ENCODE results near the gene NIP7.
"Not testable (repeated sequence)": the region's sequence is repeated elsewhere in the genome, so short reads cannot be mapped to it uniquely, and the experiment has no call there.

Gene NIP7

DNA sequence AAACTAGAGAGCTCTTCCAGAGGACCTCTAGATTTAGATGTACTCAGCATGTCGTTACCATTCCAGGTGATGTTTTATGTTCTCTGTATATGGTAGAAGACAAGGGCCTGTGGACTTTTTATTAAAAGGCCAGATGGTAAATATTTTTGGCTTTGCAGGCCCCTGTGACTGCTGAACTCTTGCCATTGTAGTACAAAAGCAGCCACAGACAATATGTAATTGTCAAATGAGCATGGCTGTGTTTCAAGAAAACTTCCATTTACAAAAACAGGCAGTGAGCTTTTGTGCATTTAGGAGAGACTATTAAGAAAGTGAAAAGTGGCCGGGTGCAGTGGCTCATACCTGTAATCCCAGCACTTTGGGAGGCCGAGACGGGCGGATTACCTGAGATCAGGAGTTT lies 4.6 kb downstream of the NIP7 start:
- no peak for DNase-seq (ENCODE audit: low spot score)

DNA sequence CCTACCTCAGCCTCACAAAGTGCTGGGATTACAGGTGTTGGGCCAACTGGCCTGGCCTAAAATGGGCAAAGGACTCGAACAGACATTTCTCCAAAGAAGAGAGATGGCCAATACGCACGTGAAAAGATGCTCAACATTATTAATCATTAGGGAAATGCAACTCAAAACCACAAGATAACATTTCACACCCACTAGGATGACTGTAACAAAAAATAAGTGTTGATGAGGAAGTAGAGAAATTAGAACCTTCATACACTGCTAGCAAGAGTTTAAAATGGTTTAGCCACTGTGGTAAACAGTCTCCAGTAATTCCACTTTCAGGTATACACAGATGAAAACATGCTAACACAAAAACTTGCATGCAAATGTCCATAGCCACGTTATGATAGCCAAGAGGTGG lies 6.4 kb downstream of the NIP7 start:
- no peak for DNase-seq (ENCODE audit: low spot score)

DNA sequence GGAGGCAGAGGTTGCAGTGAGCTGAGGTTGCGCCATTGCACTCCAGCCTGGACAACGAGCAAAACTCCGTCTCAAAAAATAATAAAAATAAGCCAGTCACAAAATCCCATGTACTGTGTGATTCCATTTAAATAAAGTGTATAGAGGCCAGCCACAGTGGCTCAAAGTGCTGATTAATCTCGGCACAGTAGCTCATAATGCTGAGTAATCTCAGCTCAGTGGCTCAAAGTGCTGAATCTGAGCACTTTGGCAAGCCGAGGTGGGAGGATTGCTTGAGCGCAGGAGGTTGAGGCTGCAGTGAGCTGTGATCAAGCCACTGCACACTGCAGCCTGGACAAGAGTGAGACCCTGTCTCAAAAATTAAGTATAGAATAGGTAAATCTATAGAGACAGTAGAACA lies 7.1 kb downstream of the NIP7 start:
- no peak for DNase-seq (ENCODE audit: low spot score)

DNA sequence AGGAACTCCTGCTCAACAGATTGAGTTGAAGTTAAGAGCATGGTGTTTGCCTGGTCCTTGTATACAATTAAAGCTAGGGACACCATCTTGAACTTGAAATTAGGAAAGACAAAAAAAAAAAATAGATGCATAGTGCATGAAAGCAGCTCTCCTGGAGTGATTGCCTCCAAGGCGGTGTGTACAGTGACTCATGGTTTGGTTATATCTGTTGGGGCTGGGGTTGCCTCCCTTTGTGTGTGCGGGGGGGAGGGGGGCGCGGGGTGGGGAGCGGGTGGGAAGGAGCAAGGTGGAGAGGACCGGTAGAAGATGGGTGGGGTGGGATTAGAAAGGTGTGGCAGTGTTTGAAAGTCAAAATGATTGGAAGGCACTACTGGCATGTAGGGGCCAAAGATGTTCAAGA lies 8.7 kb downstream of the NIP7 start:
- DNase-seq (ENCODE audit: low spot score): no peak

DNA sequence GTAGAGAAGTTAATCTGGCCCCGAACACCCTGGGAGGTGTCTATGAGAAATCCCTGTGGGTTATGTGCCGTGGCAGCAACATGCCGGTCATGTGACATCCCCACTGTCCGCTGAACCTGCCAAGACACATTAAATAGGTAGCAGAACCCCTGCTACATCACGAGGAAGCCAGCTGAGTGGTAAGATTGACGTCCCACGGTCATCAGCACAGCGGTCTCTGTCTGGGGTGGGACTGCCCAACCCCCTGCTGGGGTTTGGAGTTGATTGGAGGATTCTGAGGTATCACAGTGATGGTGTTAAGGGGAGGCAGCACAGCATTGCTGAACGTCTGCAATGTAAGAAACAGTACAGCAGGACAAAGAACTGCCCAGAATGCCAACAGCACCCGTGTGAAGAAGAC lies 10.0 kb downstream of the NIP7 start:
- no peak for DNase-seq (ENCODE audit: low spot score)

DNA sequence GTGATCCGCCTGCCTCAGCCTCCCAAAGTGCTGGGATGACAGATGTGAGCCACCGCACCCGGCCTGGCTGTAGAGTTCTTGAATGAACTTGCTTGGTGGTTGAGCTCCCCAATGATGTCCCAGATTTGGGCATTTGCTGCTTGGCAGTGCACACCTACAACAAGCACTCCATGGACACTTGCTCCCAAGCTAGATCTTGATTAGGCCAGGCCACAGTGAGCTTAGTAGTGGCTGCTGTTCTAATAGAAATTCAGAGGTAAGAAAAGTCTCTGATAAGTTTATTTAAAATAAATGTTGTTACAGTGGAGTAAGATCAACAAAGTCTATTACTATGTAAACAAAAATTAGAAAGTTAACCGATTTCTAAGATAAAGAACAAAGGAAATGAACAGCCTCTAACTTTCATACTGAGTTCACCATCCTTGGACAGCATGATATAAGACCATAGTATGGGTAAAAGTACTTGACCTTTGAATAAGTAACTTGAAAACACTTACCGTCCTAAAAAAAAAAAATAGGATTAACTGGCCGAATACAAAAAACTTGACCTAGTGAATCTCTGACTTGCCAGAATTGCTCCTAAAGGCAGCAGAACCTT lies 11.1 kb downstream of the NIP7 start:
- no peak for DNase-seq (ENCODE audit: low spot score)

DNA sequence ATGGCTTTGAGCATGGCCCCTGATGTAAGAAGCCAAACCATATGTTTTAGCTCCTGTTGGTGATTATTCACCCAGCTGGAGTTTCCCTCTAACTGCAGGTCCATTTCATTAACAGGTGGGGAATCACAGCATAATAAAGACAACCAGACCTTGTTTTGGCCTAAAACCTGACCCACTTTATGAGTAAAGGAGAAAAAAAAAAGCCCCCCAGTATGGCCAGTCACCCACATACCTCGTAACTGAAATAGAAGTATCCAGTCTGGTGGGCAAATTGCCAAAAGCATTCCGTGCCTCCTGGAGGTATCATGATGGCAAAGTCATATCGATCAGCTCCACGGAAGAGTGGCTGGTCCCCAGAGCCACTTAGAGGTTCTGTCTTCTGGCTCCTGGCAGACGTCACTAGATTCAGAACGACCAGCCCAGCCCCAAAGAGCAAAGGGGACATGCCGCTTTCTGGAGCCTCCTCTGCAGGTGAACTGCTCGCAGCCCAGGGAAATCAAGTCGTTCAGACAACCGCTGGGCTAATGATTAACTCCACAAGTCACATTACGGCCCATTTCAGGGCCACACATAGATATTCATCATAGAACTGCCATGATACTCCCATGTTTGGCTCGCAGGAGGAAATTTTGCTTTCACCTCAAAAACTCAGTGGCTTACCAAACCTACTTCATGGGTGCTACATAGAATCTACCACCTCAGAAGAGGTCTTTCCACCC lies 11.9 kb downstream of the NIP7 start, which contains the start of gene TMED6:
Gene TMED6 (minus strand): TSS at position 478 of the 719 bp plus-strand sequence. CDS start 33 bp downstream, at position 445.
- DNase-seq (ENCODE audit: low spot score): no peak

DNA sequence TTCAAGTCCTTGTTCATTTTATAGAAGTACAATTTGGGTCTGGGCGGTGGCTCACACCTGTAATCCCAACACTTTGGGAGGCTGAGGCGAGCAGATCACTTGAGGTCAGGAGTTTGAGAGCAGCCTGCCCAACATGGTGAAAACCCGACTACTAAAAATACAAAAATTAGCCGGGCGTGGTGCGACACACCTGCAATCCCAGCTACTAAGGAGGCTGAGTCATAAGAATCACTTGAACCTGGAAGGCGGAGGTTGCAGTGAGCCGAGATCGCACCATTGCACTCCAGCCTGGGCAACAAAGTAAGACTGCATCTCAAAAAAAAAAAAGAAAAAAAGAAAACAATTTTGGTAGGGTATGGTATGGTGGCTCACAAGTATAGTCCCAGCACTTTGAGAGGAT lies 20.5 kb downstream of the NIP7 start:
- DNase-seq (ENCODE audit: low spot score): not testable (repeated sequence)

DNA sequence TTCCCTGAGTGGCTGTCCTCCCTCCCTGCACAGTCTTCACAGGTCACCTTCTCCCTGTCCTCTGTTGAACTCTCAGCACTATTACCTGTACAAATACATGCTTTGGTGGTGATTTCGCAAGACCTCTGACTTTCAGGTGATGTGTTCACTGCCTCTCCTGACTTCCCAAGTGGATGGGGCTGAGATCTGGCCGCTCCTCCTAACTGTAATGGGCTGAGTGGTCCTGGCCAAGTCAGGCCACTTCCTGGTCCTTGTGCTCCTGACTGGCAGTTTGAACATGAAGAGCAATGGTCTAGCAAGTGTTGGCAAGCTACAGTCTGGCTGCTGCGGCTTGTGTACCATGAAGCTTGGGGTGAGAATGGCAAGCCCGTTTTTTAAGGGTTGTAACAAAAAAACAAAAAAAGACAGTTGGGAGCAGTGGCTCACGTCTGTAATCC lies 23.7 kb downstream of the NIP7 start:
- no peak for DNase-seq (ENCODE audit: low spot score)

DNA sequence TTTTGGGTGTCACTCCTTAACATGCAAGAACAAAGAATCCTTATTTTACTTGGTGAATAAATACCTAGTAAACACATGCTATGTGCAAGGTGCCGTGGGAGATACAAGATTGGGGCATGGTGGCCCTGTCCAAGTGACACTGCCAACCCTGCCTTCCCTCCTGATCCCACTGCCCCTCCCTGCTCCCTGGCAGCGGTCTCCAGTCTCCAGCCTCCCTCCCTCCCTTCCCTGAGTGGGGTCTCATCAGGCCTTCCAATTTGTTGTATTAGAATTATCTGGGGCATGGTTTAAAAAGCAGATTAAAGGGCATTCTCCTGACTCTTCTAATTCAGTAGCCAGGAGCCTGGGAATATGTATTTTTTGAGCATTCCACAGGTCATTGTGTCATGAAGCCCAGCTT lies 24.5 kb downstream of the NIP7 start:
- no peak for DNase-seq (ENCODE audit: low spot score)

DNA sequence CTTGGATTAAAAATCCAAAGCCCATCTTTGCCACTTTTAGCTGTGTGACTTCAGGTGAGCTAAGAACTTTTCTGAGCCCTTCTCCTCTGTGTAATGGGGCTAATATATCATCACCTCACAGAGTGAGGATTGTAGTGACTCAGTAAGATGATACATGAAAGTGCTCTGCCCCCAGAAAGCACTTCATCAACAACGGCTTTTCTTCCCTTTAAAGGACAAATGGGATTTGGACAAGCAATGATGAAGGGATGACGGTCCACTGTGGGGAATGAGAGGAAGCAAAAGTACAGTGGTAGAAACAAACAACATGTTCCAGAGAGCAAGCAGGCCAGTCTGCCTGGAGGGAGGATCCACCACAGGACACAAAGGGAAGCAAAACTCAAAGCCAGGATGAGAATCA lies 26.3 kb downstream of the NIP7 start:
- DNase-seq (ENCODE audit: low spot score): no peak

DNA sequence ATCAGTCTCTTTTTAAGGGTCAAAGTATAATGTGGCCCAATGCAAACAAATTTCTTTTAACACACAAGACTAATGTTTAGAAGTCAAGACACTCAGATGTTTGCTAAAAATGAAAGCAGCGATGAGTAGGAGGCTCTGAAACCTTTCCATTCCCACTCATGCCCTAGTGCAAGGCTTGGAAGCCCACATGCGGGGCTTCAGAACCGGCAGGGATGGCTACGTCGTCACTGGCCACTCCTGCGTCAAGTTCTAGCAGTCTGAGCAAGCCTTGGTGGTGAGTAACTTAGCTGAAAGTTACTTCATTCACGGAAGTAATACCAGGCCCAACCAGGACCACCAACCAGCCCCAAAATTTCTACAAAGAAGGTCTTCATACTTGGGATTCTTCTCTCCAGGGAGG lies 26.9 kb downstream of the NIP7 start:
- DNase-seq (ENCODE audit: low spot score): no peak

DNA sequence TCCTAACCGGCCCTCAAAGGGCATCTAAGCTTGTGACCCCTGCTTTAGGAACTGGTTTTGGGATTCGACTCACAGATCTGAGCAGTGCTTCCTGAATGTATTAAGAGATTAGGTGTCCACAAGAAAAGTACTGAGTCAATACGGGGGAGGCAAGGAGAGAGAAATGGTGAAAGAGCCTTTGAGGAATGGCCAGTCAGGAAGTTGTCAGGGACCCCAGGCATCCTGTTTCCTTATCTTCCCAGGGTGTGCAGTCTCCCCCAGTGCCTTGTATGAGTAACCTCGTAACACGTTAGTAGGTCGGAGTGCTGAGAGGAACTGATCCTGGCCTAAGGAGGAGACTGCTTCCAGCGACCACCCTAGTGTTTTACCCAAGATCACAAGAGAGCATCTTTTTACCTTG lies 28.4 kb downstream of the NIP7 start:
- no peak for DNase-seq (ENCODE audit: low spot score)

DNA sequence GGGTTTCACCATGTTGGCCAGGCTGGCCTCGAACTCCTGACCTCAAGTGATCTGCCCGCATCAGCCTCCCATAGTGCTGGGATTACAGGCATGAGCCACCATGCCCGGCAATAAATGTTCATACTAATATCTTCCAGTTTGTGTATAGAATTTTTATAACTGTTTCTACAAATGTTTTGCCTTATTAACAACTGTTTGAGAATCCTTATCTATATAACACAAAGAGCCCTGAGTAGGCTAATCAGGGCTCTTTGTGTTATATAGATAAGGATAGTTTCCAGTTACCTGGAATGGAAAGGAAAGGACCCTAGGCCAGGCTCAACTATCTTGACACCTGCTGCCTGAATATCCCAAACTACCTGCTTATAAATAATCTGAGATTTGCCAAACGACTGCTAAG lies 29.3 kb downstream of the NIP7 start:
- no peak for DNase-seq (ENCODE audit: low spot score)

DNA sequence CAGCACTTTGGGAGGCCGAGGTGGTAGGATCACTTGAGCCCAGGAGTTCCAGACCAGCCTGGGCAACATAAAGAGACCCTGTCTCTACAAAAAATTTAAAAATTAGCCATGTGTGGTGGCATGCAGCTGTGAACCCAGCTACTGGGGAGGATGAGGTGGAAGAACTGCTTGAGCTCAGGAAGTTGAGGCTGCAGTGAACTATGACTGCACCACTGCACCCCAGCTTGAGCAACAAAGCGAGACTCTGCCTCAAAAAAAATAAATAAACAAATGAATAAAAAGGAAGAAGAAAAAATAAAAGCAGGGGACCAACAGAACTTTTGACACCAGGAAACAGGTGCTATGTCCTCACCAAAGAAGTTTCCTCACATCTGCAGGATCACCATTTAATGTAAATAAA lies 32.0 kb downstream of the NIP7 start:
- DNase-seq (ENCODE audit: low spot score): no peak

DNA sequence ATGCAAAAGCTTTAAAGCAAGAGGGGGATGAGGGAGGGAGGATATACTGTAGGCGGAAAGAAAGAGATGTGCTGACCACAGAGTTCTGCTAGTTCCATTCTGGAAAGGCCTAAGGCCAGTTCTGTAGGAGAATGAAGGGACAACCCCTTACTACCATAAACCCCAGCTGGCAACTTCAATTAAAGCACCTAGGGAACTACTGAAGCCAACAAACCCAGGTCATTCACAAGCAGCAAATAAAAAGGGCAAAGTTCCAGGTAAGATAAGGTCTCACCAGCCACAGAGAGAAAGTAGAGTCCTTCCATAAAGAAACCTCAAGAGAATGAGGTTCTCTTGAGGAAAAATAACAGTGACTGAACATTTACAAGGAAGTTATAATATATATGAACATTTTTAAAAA lies 33.4 kb downstream of the NIP7 start:
- no peak for DNase-seq (ENCODE audit: low spot score)

DNA sequence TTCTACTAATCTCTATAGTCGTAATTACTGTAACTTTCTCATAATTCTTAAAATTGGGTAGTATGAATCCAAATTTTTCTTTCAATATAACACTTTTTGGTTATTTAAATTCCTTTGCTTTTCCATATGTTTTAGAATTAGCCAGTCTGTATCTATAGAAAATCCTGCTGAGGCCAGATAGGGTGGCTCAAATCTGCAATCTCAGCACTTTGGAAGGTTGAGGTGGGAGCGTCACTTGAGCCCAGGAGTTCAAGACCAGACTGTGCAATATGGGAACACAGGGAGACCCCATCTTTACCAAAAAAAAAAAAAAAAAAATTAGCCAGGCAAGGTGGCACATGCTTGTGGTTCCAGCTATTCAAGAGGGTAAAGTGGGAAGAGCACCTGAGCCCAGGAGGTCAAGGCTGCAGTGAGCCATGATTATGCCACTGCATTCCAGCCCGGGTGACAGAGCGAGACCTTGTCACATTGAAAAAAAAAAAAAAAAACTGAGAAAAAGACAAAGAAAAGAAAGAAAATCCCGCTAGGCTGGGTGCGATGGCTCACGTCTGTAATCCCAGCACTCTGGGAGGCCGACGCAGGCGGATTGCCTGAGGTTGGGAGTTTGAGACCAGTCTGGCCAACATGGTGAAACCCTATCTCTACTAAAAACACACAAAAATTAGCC lies 37.0 kb downstream of the NIP7 start:
- DNase-seq (ENCODE audit: low spot score): no peak

DNA sequence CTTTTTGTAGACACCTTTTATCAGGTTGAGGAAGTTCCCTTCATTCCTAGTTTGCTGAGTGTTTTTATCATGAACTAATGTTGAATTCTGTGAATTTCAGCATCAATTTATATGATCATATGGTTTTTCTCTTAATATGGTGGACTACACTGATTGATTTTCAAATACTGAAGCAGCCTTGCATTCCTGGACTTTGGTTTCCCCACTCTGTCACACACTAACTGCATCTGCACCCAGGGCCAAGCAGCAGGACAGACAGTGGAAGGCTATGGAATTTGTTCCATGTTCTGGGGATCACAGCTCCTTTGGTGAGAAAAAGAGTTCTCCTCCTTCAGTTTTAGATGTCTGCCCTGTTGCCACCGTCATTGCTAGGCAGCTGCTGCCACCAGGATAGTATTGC lies 38.5 kb downstream of the NIP7 start:
- no peak for DNase-seq (ENCODE audit: low spot score)

DNA sequence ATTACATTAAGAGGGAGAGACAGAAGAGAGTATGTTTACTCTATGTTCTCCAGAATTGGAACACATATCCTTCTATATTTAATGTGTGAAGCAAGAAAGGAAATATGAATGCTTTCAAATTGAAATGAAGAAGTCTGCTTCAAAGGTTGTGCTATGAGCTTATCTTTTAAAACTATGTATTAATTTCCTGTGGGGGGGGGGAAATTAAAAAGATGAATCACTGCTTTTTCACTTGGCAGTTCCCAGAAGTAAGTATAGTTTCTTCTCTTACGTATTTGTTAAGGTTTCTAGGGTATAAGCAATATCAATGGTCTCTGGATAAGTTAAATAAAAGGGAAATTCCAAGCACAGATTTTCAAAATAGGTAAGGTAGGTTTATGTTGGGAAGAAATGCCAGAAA lies 39.2 kb downstream of the NIP7 start:
- no peak for DNase-seq (ENCODE audit: low spot score)

DNA sequence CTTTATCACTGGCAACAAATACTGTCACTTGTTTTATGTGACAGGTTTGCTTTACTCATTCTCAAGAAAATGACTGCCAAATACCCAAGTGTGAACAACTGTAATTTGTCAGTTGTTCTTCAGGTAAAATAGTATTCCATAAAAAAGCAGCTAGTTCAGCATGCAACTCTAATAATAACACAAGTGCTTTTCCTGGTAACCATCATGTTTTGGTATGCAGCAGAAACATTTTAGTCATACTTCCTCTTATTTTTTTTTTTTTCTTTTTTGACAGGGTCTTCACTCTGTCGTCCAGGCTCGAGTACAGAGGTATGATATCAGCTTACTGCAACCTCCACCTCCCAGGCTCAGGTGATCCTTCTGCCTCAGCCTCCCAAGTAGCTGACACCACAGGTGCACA lies 41.7 kb downstream of the NIP7 start:
- no peak for DNase-seq (ENCODE audit: low spot score)

DNA sequence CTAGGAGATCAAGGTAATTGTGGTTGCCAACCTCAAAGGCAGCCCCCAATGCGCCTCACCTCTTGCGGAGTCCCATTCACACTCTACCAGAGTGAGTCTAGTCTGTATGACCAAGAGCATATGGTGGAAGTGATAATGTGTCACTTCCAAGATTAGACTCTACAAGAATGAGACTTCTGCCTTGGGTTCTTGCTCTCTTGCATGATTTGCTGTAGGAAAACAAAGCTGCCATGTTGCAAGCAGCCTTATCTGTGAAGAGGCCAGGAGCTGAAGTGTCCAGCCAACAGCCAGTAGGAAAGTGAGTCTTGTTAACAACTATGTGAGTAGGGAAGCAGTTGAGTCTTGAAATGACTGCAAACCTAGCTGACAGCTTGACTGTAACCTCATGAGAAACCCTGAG lies 42.8 kb downstream of the NIP7 start:
- no peak for DNase-seq (ENCODE audit: low spot score)

DNA sequence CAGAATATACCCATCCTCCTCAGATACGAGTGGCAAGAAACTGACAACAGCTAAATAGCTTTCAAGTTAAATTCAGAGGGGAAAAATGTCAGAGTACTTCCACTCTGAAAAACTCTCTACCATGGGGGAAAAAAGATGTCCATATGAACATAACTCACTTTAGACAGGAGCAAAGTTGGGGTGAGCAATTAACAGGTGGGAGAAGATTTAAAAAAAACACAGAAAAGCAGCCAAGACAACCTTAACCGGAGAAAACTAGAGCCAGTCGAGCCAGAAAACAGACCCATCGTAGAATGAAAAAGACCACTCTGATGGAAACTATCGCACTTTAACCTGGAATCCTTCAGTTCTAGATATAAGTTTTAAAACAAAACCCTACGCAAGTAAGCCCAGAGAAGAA lies 45.4 kb downstream of the NIP7 start:
- no peak for DNase-seq (ENCODE audit: low spot score)

DNA sequence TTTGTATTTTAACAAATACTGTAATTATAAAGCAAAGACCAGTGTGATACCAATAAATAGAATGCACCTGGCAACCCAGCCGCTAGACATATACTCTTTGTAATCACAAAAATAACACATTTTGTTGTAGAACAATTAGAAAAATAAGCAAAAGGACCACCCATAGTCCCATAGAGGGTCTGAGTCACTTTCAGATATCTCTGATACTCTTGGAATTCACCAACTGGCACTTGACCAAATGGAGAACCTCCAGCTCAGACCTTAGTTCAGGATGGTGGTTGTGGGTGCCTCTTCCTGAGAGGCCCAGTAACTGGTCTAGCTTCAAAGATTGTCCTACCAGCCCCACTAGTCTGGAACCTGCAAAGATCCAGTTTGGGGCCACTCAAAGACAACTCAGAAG lies 47.0 kb downstream of the NIP7 start:
- DNase-seq (ENCODE audit: low spot score): no peak
